PC-3 (cell line): Measurements from ENCODE around the gene C15orf62. TPM values are rescaled to one million over a fixed set of nuclear protein-coding genes. Genes with fewer than 3 reads are reported as not detected.

ENCODE experiments used
- ATAC-seq: fragments of 200-7000 bp; cut with Tn5 transposase; 2 replicates; pipeline ENCODE4 v1.9.1; 2020; ENCODE audit warnings: mild to moderate bottlenecking, moderate library complexity
- BruUV-seq: library from RNA; stranded (reverse); fragments of 400-500 nt; replicated peaks from 2 replicates; lab custom pipeline; 2021; lab: Mats Ljungman, UMichigan
- CTCF ChIA-PET: fragments of 300-600 bp; sonication (Branson Sonifier 250); formaldehyde crosslinking; loops from one replicate; lab custom pipeline; 2022; ENCODE audit warnings: antibody characterized with exemption; lab: Charles Lee
- POLR2A ChIA-PET: fragments of 300-600 bp; sonication (Branson Sonifier 250); formaldehyde crosslinking; loops from one replicate; lab custom pipeline; 2022; ENCODE audit warnings: antibody characterized with exemption; ENCODE audit not compliant: unreplicated experiment; lab: Charles Lee
- DNase-seq: peaks from one replicate; pipeline ENCODE4 v3.0.0-alpha.2; 2015
- H2AFZ ChIP-seq: fragments of 300-600 bp; sonication (generic); 2 replicates; pipeline ENCODE4 v1.6.0; 2016; ENCODE audit warnings: antibody characterized with exemption, low read length
- H3F3A ChIP-seq: fragments of 300-600 bp; sonication (generic); one replicate; pipeline ENCODE4 v1.6.0; 2017; ENCODE audit warnings: antibody characterized with exemption, low read length, control low read depth, mild to moderate bottlenecking; ENCODE audit not compliant: unreplicated experiment
- H3K27ac ChIP-seq: fragments of 300-600 bp; sonication (generic); 2 replicates; pipeline ENCODE4 v1.5.1; 2016; ENCODE audit warnings: mild to moderate bottlenecking, low read length
- H3K27me3 ChIP-seq: fragments of 300-600 bp; sonication (generic); 2 replicates; pipeline ENCODE4 v1.6.1; 2016; ENCODE audit warnings: low read length, mixed read lengths
- H3K36me3 ChIP-seq: fragments of 300-600 bp; sonication (generic); 2 replicates; pipeline ENCODE4 v1.6.1; 2016; ENCODE audit warnings: low read depth, mixed run types, low read length, mixed read lengths
- H3K4me1 ChIP-seq: fragments of 300-600 bp; sonication (generic); 2 replicates; pipeline ENCODE4 v1.5.1; 2016; ENCODE audit warnings: low read length; ENCODE audit not compliant: insufficient read depth
- H3K4me2 ChIP-seq: fragments of 300-600 bp; sonication (generic); 2 replicates; pipeline ENCODE4 v1.6.0; 2016; ENCODE audit warnings: low read length
- H3K4me3 ChIP-seq: fragments of 300-600 bp; sonication (generic); 2 replicates; pipeline ENCODE4 v1.5.1; 2016; ENCODE audit warnings: mild to moderate bottlenecking, low read length, mixed read lengths
- H3K79me2 ChIP-seq: fragments of 300-600 bp; sonication (generic); 2 replicates; pipeline ENCODE4 v1.6.1; 2017; ENCODE audit warnings: low read length, mixed read lengths
- H3K9ac ChIP-seq: fragments of 300-600 bp; sonication (generic); 2 replicates; pipeline ENCODE4 v1.6.0; 2016; ENCODE audit warnings: mild to moderate bottlenecking, low read length
- H3K9me2 ChIP-seq: fragments of 300-600 bp; sonication (generic); replicated peaks from 2 replicates; pipeline ENCODE4 v1.6.1; 2016; ENCODE audit warnings: mixed run types, low read length, mixed read lengths
- H3K9me3 ChIP-seq: fragments of 300-600 bp; sonication (generic); 2 replicates; pipeline ENCODE4 v1.6.1; 2016; ENCODE audit warnings: low read length, mixed read lengths
- H4K20me1 ChIP-seq: fragments of 300-600 bp; sonication (generic); 2 replicates; pipeline ENCODE4 v1.6.1; 2016; ENCODE audit warnings: low read length, mixed read lengths
- EZH2 ChIP-seq: fragments of 300-600 bp; sonication (generic); IDR thresholded peaks from one replicate; pipeline ENCODE4 v1.6.1; 2017; ENCODE audit warnings: antibody characterized with exemption, mild to moderate bottlenecking, low read length; ENCODE audit not compliant: unreplicated experiment
- EZH2phosphoT487 ChIP-seq: fragments of 300-600 bp; sonication (generic); IDR thresholded peaks from 2 replicates; pipeline ENCODE4 v1.6.1; 2018; ENCODE audit warnings: mild to moderate bottlenecking, antibody characterized with exemption, low read length, borderline replicate concordance
- intact Hi-C: fragments of 100-400 bp; cut with micrococcal nuclease; formaldehyde crosslinking; loops from 2 replicates; pipeline ENCODE4 v1.9.0; 2023
- total RNA-seq: library from RNA; depleted of rRNA; stranded (reverse); fragments of >200 nt; gene quantifications from 2 replicates; pipeline ENCODE4 v1.2.3, GENCODE V29; 2014
- TF ChIP-seq, protein P1 (sequence below): fragments of 300-600 bp; sonication (generic); conservative IDR thresholded peaks from 2 replicates; pipeline ENCODE4 v1.5.1; 2017; ENCODE audit warnings: antibody characterized with exemption, low read depth, mild to moderate bottlenecking, low read length

Gene C15orf62
- total RNA-seq, 1 experiment from 2014 or later: 1.5 TPM

DNA sequence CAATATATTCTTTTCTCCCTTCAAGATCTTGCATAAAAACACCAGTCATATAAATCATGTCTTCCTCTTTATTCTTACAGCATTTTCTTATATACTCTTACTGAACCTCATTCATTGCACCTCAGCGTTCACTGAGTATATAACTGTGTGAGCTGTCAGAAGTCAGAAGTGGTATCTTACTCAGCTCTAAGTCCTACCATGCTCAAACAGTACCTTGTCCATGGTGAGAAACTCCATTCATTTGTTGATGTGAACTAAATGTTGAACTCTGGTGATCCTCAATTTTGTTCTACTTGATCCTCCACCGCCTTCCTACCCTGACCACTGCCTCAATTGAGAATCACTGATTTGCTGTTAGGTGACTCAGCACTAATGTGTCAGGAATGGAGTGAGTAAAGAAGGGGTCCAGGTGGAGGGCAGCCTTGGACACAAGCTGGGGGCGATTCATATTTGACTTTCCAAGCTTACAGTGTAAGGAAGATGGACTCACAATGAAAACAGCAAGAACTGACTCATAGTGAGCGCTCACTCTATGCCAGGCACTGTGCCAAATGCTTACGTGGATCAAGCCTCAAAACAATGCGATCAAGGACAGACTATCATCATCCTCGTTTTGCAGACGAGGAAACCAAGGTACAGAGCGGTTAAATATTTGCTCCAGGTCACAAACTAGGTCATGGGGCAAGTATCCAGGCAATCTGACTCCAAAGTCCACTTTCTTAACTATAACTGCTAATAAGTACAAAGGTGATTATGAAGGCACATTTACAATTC is 23.6 kb downstream of the C15orf62 start:
- peaks cover 48% of the 10 kb centered on the region for H3K79me2 ChIP-seq
- ChIA-PET POLR2A (no interaction called here), CTCF (interaction anchor here (0.5 to 1.0 kb wide), 2 partner anchors 80 to 190 kb away, joined by 3 to 4 read pairs; partner anchors contain the start of gene RHOV)
- no peaks in the 10 kb centered on the region for H3K9me2 ChIP-seq
- H3K36me3 ChIP-seq: no peaks in the 10 kb centered on the region
- peak overlapping the region; percentile 28; the same call in 1 of the 2 replicates for H2AFZ ChIP-seq
- H3K27ac ChIP-seq: peak overlapping the region; percentile 88
- H3K4me3 ChIP-seq: peak overlapping the region; percentile 22; the same call in 1 of the 2 replicates
- TF ChIP-seq, protein P1, sequence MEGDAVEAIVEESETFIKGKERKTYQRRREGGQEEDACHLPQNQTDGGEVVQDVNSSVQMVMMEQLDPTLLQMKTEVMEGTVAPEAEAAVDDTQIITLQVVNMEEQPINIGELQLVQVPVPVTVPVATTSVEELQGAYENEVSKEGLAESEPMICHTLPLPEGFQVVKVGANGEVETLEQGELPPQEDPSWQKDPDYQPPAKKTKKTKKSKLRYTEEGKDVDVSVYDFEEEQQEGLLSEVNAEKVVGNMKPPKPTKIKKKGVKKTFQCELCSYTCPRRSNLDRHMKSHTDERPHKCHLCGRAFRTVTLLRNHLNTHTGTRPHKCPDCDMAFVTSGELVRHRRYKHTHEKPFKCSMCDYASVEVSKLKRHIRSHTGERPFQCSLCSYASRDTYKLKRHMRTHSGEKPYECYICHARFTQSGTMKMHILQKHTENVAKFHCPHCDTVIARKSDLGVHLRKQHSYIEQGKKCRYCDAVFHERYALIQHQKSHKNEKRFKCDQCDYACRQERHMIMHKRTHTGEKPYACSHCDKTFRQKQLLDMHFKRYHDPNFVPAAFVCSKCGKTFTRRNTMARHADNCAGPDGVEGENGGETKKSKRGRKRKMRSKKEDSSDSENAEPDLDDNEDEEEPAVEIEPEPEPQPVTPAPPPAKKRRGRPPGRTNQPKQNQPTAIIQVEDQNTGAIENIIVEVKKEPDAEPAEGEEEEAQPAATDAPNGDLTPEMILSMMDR: no peak
- TF ChIP-seq EZH2 (no peak), EZH2phosphoT487 (no peak)
- peaks cover 36% of the 10 kb centered on the region for H3K4me1 ChIP-seq
- DNase-seq (peak; percentile 98), ATAC-seq (peak; percentile 89)
- H3K9me3 ChIP-seq: no peaks in the 10 kb centered on the region
- H3K4me2 ChIP-seq: peak overlapping the region; percentile 75
- H3K27me3 ChIP-seq: no peaks in the 10 kb centered on the region
- no TSS peak for BruUV-seq
- intact Hi-C loops: no loop called here
- H3K9ac ChIP-seq: peak overlapping the region; percentile 24
- no peaks in the 10 kb centered on the region for H3F3A ChIP-seq
- no peaks in the 10 kb centered on the region for H4K20me1 ChIP-seq

DNA sequence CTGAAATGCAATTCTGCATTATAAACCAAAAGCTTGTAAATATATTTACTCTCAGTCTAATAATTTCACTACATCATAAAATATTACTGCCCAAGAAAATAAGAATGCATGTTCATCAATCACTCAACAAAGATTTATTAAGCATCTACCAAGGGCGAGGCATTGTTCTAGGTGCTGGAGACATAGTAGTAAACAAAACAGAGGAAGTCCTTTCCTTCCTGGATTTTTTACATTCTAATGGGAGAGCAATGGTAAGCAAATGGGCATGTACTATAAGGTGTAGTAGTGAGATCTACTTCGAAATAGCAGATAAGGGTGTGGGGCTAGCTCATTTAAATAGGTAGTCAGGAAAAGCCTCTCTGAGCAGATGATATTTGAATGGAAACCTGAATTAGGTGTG is 26.3 kb downstream of the C15orf62 start:
- Histone ChIP-seq H4K20me1 (no peaks in the 10 kb centered on the region), H3K36me3 (0 out of 2 replicates have a peak, but pooled peaks cover 2% of the 10 kb centered on the region), H3K4me2 (no peak overlapping the region), H3K4me3 (no peak overlapping the region), H3K27ac (0 out of 2 replicates have a peak overlapping the region, but pooled peaks have one; percentile 2), H3F3A (no peaks in the 10 kb centered on the region), H3K9ac (no peak overlapping the region), H3K4me1 (peaks cover 23% of the 10 kb centered on the region), H3K79me2 (peaks cover 38% of the 10 kb centered on the region), H3K27me3 (no peaks in the 10 kb centered on the region), H3K9me2 (no peaks in the 10 kb centered on the region), H2AFZ (no peak overlapping the region), H3K9me3 (no peaks in the 10 kb centered on the region)
- BruUV-seq: no TSS peak
- ChIA-PET POLR2A (interaction anchor here (0.7 kb wide), 1 partner anchor 29 kb away, joined by 3 read pairs; no protein-coding TSS in a partner anchor), CTCF (interaction anchor here (0.5 kb wide), 1 partner anchor 145 kb away, joined by 3 read pairs; no protein-coding TSS in a partner anchor)
- intact Hi-C loops: no loop called here
- peak; percentile 42 for ATAC-seq
- no peak for DNase-seq
- TF ChIP-seq EZH2phosphoT487: no peak
- TF ChIP-seq, protein P1: no peak
- TF ChIP-seq EZH2: no peak
